Testis (tissue), 2 donors: ENCODE measurements around the gene LRRC7.

Experiments used
- POLR2A ChIP-seq: fragments of 450-650 bp; IDR thresholded peaks from one replicate; pipeline ENCODE4 v1.6.1; 2017; ENCODE audit warnings: antibody characterized with exemption, mild to moderate bottlenecking, moderate library complexity
- TF ChIP-seq, protein P1 (sequence below), 3 experiments: fragments of 450-650 bp in 2 of 3; fragments of 200-600 bp in 1 of 3; sonication (generic) in 1 of 3; IDR thresholded peaks; one replicate each; pipeline ENCODE4 v1.5.1; 2016 to 2019; ENCODE audit warnings: antibody characterized with exemption in 3 of 3, mild to moderate bottlenecking in 2 of 3, moderate library complexity in 1 of 3

DNA sequence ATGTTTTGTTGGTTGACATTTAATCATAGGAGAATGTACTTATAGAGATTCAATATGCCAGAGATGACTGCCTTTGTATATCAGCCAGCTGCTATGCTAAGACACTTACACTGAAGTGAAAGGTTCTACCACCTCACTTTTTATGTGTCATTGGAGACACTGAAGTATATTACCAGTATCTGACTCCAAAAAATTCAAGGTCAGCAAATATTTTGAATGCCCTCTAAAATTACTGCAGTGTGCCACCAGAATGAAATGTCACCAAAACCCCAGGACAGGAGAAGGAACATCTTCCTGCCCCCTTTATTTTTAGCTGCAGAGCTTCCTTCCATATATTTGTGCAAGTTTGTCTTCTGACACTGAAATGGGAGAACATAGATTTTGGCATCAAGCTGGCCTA lies 496.1 kb downstream of the LRRC7 start:
- TF ChIP-seq, protein P1, sequence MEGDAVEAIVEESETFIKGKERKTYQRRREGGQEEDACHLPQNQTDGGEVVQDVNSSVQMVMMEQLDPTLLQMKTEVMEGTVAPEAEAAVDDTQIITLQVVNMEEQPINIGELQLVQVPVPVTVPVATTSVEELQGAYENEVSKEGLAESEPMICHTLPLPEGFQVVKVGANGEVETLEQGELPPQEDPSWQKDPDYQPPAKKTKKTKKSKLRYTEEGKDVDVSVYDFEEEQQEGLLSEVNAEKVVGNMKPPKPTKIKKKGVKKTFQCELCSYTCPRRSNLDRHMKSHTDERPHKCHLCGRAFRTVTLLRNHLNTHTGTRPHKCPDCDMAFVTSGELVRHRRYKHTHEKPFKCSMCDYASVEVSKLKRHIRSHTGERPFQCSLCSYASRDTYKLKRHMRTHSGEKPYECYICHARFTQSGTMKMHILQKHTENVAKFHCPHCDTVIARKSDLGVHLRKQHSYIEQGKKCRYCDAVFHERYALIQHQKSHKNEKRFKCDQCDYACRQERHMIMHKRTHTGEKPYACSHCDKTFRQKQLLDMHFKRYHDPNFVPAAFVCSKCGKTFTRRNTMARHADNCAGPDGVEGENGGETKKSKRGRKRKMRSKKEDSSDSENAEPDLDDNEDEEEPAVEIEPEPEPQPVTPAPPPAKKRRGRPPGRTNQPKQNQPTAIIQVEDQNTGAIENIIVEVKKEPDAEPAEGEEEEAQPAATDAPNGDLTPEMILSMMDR (IDR thresholded peaks at IDR 0.05) = no peak
- TF ChIP-seq POLR2A = no peak
